Fibroblast of peridontal ligament (primary cell): ENCODE results near the gene SNX6.
"Not testable (repeated sequence)": the region's sequence is repeated elsewhere in the genome, so short reads cannot be mapped to it uniquely, and the experiment has no call there.

Experiments
- DNase-seq: peaks from one replicate; pipeline ENCODE4 v3.0.0-alpha.2; 2010; ENCODE audit errors: extremely low read depth

SNX6 gene

GRCh38 chr14:34629657-34630529 is at the start of gene SNX6:
Gene SNX6, minus strand, starts transcription at chr14:34630148. Its CDS starts 32 bp downstream, at chr14:34630116.
- peak; percentile 65 for DNase-seq

- DNase-seq = no peak
Observed at GRCh38 chr14:34678735-34679134, 48.8 kb upstream of the SNX6 start.

- DNase-seq = no peak
Observed at GRCh38 chr14:34678306-34678705, 48.4 kb upstream of the SNX6 start.

- no peak for DNase-seq
Observed at GRCh38 chr14:34676516-34677211, 46.7 kb upstream of the SNX6 start.

GRCh38 chr14:34673702-34674101 is 43.8 kb upstream of the SNX6 start:
- no peak for DNase-seq

- no peak for DNase-seq
Observed at GRCh38 chr14:34671716-34672115, 41.8 kb upstream of the SNX6 start.

GRCh38 chr14:34668111-34668510 is 38.2 kb upstream of the SNX6 start:
- DNase-seq = no peak

- no peak for DNase-seq
Observed at GRCh38 chr14:34667007-34667406, 37.1 kb upstream of the SNX6 start.

GRCh38 chr14:34665785-34666435 is 36.0 kb upstream of the SNX6 start:
- DNase-seq = peak; percentile 84

GRCh38 chr14:34662561-34663088 is 32.7 kb upstream of the SNX6 start:
- DNase-seq = no peak

- DNase-seq = no peak
Observed at GRCh38 chr14:34660796-34661195, 30.8 kb upstream of the SNX6 start.

GRCh38 chr14:34655959-34656358 is 26.0 kb upstream of the SNX6 start:
- DNase-seq = no peak

- DNase-seq = not testable (repeated sequence)
Observed at GRCh38 chr14:34653073-34653472, 23.1 kb upstream of the SNX6 start.

- DNase-seq = not testable (repeated sequence)
Observed at GRCh38 chr14:34652348-34652747, 22.4 kb upstream of the SNX6 start.

- peak; percentile 99 for DNase-seq
Observed at GRCh38 chr14:34650786-34651584, 21.0 kb upstream of the SNX6 start.

GRCh38 chr14:34650006-34650405 is 20.1 kb upstream of the SNX6 start:
- DNase-seq = not testable (repeated sequence)

GRCh38 chr14:34649344-34649743 is 19.4 kb upstream of the SNX6 start:
- DNase-seq = peak; percentile 96

- no peak for DNase-seq
Observed at GRCh38 chr14:34646570-34647255, 16.8 kb upstream of the SNX6 start.

- no peak for DNase-seq
Observed at GRCh38 chr14:34643361-34643760, 13.4 kb upstream of the SNX6 start.

- DNase-seq = no peak
Observed at GRCh38 chr14:34642595-34642994, 12.6 kb upstream of the SNX6 start.

GRCh38 chr14:34640826-34641225 is 10.9 kb upstream of the SNX6 start:
- DNase-seq = no peak
